PC-9 (cell line): Measurements from ENCODE around the gene SIX4. TPM values are rescaled to one million over a fixed set of nuclear protein-coding genes. Genes with fewer than 3 reads are reported as not detected.

ENCODE experiments used
- BruUV-seq: library from RNA; stranded (reverse); fragments of 400-500 nt; replicated peaks from 2 replicates; lab custom pipeline; 2021; lab: Mats Ljungman, UMichigan
- CTCF ChIA-PET: fragments of 300-600 bp; sonication (Branson Sonifier 250); formaldehyde crosslinking; loops from one replicate; lab custom pipeline; 2022; ENCODE audit warnings: antibody characterized with exemption; lab: Charles Lee
- POLR2A ChIA-PET: fragments of 300-600 bp; sonication (Branson Sonifier 250); formaldehyde crosslinking; loops from one replicate; lab custom pipeline; 2022; ENCODE audit warnings: antibody characterized with exemption; ENCODE audit not compliant: unreplicated experiment; lab: Charles Lee
- DNase-seq, 2 experiments: peaks; one replicate each; pipeline versions ENCODE4 v3.0.0 to v3.0.0-alpha.2; 2015 to 2022; ENCODE audit warnings: mixed read lengths in 1 of 2
- H2AFZ ChIP-seq: fragments of 200-600 bp; sonication (generic); 2 replicates; pipeline ENCODE4 v1.8.1; 2017; ENCODE audit warnings: antibody characterized with exemption
- H3F3A ChIP-seq: fragments of 200-600 bp; sonication (generic); 2 replicates; pipeline ENCODE4 v1.8.1; 2017; ENCODE audit warnings: antibody characterized with exemption, mild to moderate bottlenecking, low read depth; ENCODE audit not compliant: insufficient read depth
- H3K27ac ChIP-seq: fragments of 200-600 bp; sonication (generic); 2 replicates; pipeline ENCODE4 v1.6.1; 2016; ENCODE audit warnings: mixed run types
- H3K27me3 ChIP-seq: fragments of 200-600 bp; sonication (generic); 2 replicates; pipeline ENCODE4 v1.6.1; 2016; ENCODE audit warnings: low read depth, mixed run types; ENCODE audit not compliant: insufficient read depth
- H3K36me3 ChIP-seq: fragments of 200-600 bp; sonication (generic); 2 replicates; pipeline ENCODE4 v1.6.1; 2016; ENCODE audit warnings: low read depth, mixed run types
- H3K4me1 ChIP-seq: fragments of 200-600 bp; sonication (generic); replicated peaks from 2 replicates; pipeline ENCODE4 v1.6.1; 2016; ENCODE audit warnings: mixed run types; ENCODE audit not compliant: insufficient read depth
- H3K4me2 ChIP-seq: fragments of 200-600 bp; sonication (generic); 2 replicates; pipeline ENCODE4 v1.6.1; 2017; ENCODE audit warnings: mixed run types
- H3K4me3 ChIP-seq: fragments of 200-600 bp; sonication (generic); 2 replicates; pipeline ENCODE4 v1.6.1; 2016; ENCODE audit warnings: mixed run types
- H3K79me2 ChIP-seq: fragments of 200-600 bp; sonication (generic); 2 replicates; pipeline ENCODE4 v1.6.1; 2017; ENCODE audit warnings: low read depth, mixed run types
- H3K9me2 ChIP-seq: fragments of 200-600 bp; sonication (generic); 2 replicates; pipeline ENCODE4 v1.8.1; 2017; ENCODE audit warnings: mild to moderate bottlenecking; ENCODE audit not compliant: insufficient read depth
- H3K9me3 ChIP-seq: fragments of 200-600 bp; sonication (generic); 2 replicates; pipeline ENCODE4 v1.8.1; 2016; ENCODE audit warnings: low read depth; ENCODE audit not compliant: insufficient read depth
- H4K20me1 ChIP-seq: fragments of 200-600 bp; sonication (generic); 2 replicates; pipeline ENCODE4 v1.8.1; 2017; ENCODE audit not compliant: insufficient read depth
- EZH2 ChIP-seq: fragments of 200-600 bp; sonication (generic); IDR thresholded peaks from 2 replicates; pipeline ENCODE4 v1.8.0; 2017; ENCODE audit warnings: antibody characterized with exemption, low read depth
- intact Hi-C: fragments of 100-400 bp; cut with micrococcal nuclease; formaldehyde crosslinking; loops from one replicate; pipeline ENCODE4 v1.10.0; 2022; ENCODE audit not compliant: unreplicated experiment
- total RNA-seq: library from RNA; stranded (reverse); gene quantifications from 2 replicates; pipeline ENCODE4 v1.2.3, GENCODE V29; 2021
- TF ChIP-seq, protein P1 (sequence below): fragments of 200-600 bp; sonication (generic); conservative IDR thresholded peaks from 2 replicates; pipeline ENCODE4 v1.6.1; 2017; ENCODE audit warnings: mixed run types, antibody characterized with exemption, mild to moderate bottlenecking, moderate library complexity

Gene SIX4
- total RNA-seq, 1 experiment from 2014 or later = 31.0 TPM

DNA sequence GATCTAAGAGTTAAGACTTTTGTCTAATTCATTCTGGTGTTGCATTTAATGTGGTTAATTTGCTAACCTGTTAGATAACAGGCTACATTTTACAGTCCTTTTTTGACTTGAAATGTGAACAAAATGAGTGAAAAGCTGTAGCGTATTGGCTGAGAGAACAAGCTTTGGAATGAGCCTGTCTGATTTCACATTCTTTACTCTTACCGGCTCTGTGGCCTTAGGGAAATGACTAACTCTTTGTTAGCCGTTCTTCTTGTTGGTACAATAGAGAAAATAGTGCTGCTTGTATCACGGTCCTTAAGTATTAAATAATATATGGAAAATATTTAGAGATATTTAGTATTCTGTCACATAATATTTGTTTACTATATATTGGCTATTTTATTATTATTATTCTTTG, 12.3 kb upstream of the SIX4 start:
- Histone ChIP-seq H3K79me2 (peaks cover 69% of the 10 kb centered on the region), H3K27ac (peak overlapping the region; percentile 55), H3K4me3 (peak overlapping the region; percentile 73), H3K36me3 (no peaks in the 10 kb centered on the region), H3K4me2 (peak overlapping the region; percentile 85), H3K4me1 (peaks cover 24% of the 10 kb centered on the region), H2AFZ (no peak overlapping the region), H3F3A (no peaks in the 10 kb centered on the region; the same call in 1 of the 2 replicates), H4K20me1 (no peaks in the 10 kb centered on the region), H3K27me3 (no peaks in the 10 kb centered on the region), H3K9me2 (no peaks in the 10 kb centered on the region), H3K9me3 (0 out of 2 replicates have a peak, but pooled peaks cover 3% of the 10 kb centered on the region)
- BruUV-seq = no TSS peak
- peak; percentile 10 to 87 for DNase-seq
- CTCF ChIA-PET = no interaction called here
- POLR2A ChIA-PET = interaction anchor here (0.5 to 1.0 kb wide), 4 partner anchors 9 to 20 kb away, joined by 4 to 55 read pairs (median 7); partner anchors contain the start of gene SIX4
- no peak for TF ChIP-seq EZH2
- TF ChIP-seq, protein P1, sequence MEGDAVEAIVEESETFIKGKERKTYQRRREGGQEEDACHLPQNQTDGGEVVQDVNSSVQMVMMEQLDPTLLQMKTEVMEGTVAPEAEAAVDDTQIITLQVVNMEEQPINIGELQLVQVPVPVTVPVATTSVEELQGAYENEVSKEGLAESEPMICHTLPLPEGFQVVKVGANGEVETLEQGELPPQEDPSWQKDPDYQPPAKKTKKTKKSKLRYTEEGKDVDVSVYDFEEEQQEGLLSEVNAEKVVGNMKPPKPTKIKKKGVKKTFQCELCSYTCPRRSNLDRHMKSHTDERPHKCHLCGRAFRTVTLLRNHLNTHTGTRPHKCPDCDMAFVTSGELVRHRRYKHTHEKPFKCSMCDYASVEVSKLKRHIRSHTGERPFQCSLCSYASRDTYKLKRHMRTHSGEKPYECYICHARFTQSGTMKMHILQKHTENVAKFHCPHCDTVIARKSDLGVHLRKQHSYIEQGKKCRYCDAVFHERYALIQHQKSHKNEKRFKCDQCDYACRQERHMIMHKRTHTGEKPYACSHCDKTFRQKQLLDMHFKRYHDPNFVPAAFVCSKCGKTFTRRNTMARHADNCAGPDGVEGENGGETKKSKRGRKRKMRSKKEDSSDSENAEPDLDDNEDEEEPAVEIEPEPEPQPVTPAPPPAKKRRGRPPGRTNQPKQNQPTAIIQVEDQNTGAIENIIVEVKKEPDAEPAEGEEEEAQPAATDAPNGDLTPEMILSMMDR = no peak
- intact Hi-C loops = loop anchor here (5.0 kb wide), 1 partner anchor 246 kb away; the partner anchor contains the start of genes SLC38A6 and TRMT5

DNA sequence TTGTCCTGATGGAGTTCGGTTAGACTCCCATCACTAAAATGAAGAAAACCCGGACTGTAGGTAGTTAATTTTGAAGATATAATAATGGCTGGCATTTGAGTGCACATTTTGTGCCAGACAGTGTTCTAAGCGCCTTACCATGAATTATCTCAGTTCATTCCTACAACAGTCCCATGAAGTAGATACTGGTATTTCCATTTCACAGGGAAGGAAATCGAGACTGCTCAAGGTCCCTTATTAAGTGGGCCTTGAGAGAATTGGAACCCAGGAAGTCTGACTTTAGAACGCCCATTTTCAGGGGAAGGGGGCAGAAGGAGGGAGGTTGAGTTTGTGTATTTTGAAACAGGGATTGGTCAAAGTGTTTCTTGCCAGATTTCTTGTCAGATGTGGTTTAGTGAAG, 11.3 kb upstream of the SIX4 start:
- intact Hi-C loops = loop anchor here (5.0 kb wide), 1 partner anchor 247 kb away; the partner anchor contains the start of genes SLC38A6 and TRMT5
- H2AFZ ChIP-seq = peak overlapping the region; percentile 93
- peak overlapping the region; percentile 85 for H3K4me2 ChIP-seq
- no peak for TF ChIP-seq EZH2
- TF ChIP-seq, protein P1 = no peak
- H4K20me1 ChIP-seq = no peaks in the 10 kb centered on the region
- H3K36me3 ChIP-seq = no peaks in the 10 kb centered on the region
- no peaks in the 10 kb centered on the region for H3K9me2 ChIP-seq
- ChIA-PET POLR2A (interaction anchor here (0.6 kb wide), 1 partner anchor 17 kb away, joined by 4 read pairs; no protein-coding TSS in a partner anchor), CTCF (no interaction called here)
- peak overlapping the region; percentile 31; the same call in 1 of the 2 replicates for H3K27ac ChIP-seq
- H3K27me3 ChIP-seq = no peaks in the 10 kb centered on the region
- H3K79me2 ChIP-seq = peaks cover 59% of the 10 kb centered on the region
- BruUV-seq = no TSS peak
- H3K4me1 ChIP-seq = peaks cover 24% of the 10 kb centered on the region
- H3K4me3 ChIP-seq = peak overlapping the region; percentile 73
- H3F3A ChIP-seq = no peaks in the 10 kb centered on the region; the same call in 1 of the 2 replicates
- DNase-seq = no peak
- no peaks in the 10 kb centered on the region for H3K9me3 ChIP-seq

- Histone ChIP-seq H3K4me3 (peak within 1 kb of the TSS; percentile 73), H3K9me3 (no peaks in the 10 kb centered on the region), H2AFZ (peak within 1 kb of the TSS; percentile 93), H3K36me3 (no peaks in the 10 kb centered on the region), H3K27me3 (no peaks in the 10 kb centered on the region), H3K4me1 (peaks cover 24% of the 10 kb centered on the region), H3K79me2 (peaks cover 51% of the 10 kb centered on the region), H4K20me1 (no peaks in the 10 kb centered on the region), H3F3A (no peaks in the 10 kb centered on the region; the same call in 1 of the 2 replicates), H3K9me2 (no peaks in the 10 kb centered on the region), H3K27ac (peak within 1 kb of the TSS; percentile 31), H3K4me2 (peak within 1 kb of the TSS; percentile 85)
- DNase-seq = peak; percentile 74 to 83
- BruUV-seq = TSS peak; percentile 66
- ChIA-PET POLR2A (no interaction called here), CTCF (no interaction called here)
- intact Hi-C loops = loop anchor here (1.0 to 5.0 kb wide), 2 partner anchors 10 to 248 kb away; partner anchors contain the start of genes SIX4, SLC38A6 and TRMT5
- TF ChIP-seq EZH2 = no peak
- TF ChIP-seq, protein P1 = no peak
These were observed 10.5 kb upstream of the SIX4 start, which contains the start of gene MNAT1 for GRCh38 chr14:60734465-60735242. Gene MNAT1, plus strand, starts transcription at chr14:60734761. Its CDS starts 102 bp downstream, at chr14:60734863.
